Measurements from ENCODE around the gene SCRT2. TPM values are rescaled to one million over a fixed set of nuclear protein-coding genes. Genes with fewer than 3 reads are reported as not detected.

The SCRT2 gene
- total and polyA plus RNA-seq, 2 of the 8 experiments (the other 6 are each of a cell fraction or from before 2014, with no cell fraction given), result 0.12 to 0.34 TPM

DNA sequence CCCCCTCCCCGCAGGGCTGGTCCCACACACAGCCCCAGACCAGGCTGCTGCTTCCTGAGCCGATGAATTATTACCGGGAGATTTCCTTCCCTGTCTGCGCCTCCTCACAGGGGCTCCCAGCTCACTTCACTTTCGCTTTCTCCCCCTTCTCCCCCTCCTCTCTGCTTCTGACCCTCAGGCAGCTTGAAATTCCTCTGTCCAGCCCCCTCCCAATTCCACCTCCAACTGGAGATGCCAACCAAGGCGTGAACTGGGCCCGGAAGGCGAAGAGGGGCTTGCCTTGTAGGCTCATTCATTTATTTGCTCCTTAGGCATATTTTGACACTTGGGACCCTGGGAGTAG is 63.8 kb downstream of the SCRT2 start (continued):
- TF ChIP-seq, protein P1, sequence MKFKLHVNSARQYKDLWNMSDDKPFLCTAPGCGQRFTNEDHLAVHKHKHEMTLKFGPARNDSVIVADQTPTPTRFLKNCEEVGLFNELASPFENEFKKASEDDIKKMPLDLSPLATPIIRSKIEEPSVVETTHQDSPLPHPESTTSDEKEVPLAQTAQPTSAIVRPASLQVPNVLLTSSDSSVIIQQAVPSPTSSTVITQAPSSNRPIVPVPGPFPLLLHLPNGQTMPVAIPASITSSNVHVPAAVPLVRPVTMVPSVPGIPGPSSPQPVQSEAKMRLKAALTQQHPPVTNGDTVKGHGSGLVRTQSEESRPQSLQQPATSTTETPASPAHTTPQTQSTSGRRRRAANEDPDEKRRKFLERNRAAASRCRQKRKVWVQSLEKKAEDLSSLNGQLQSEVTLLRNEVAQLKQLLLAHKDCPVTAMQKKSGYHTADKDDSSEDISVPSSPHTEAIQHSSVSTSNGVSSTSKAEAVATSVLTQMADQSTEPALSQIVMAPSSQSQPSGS (IDR thresholded peaks at IDR 0.05; ENCODE audit: low read length), result no peak
- TF ChIP-seq SUZ12 (IDR thresholded peaks at IDR 0.05; ENCODE audit: low read length) (no peak), GABPA (IDR thresholded peaks at IDR 0.05; ENCODE audit: borderline replicate concordance, insufficient read depth, low read length) (no peak), TBP (IDR thresholded peaks at IDR 0.05; ENCODE audit: low read depth, low read length) (no peak), SIX5 (IDR thresholded peaks at IDR 0.05; ENCODE audit: low read depth, low read length) (no peak), CHD1 (IDR thresholded peaks at IDR 0.05; ENCODE audit: low read depth, low read length) (no peak), MAFK (IDR thresholded peaks at IDR 0.05; ENCODE audit: low read depth, low read length) (no peak)

Other genes with a start within 250 kb of the SCRT2 start
- gene TBC1D20, start 213.3 kb downstream of the SCRT2 start, total RNA-seq (2021; fragmentation: NEBNext Ultra II Directional; extraction: Animal tissue kit (Norgen Biotek cat#: 25700)), result 16.2 and 17.1 TPM in 2 replicates
- 14.5 and 17.4 TPM in 2 replicates for gene TBC1D20, start 213.3 kb downstream of the SCRT2 start, polyA plus RNA-seq (2011; rRNA removed)
- gene CSNK2A1, start 132.0 kb downstream of the SCRT2 start, total RNA-seq (2021; fragmentation: NEBNext Ultra II Directional; extraction: Animal tissue kit (Norgen Biotek cat#: 25700)), result 247 and 260 TPM in 2 replicates
- gene CSNK2A1, start 132.0 kb downstream of the SCRT2 start, polyA plus RNA-seq (2011; rRNA removed), result 107 and 117 TPM in 2 replicates
- 6.9 and 7.3 TPM in 2 replicates for gene TCF15, start 65.5 kb downstream of the SCRT2 start, total RNA-seq (2021; fragmentation: NEBNext Ultra II Directional; extraction: Animal tissue kit (Norgen Biotek cat#: 25700))
- 3.7 and 4.4 TPM in 2 replicates for gene TCF15, start 65.5 kb downstream of the SCRT2 start, polyA plus RNA-seq (2011; rRNA removed)
- 15.8 and 16.7 TPM in 2 replicates for gene SRXN1, start 22.6 kb downstream of the SCRT2 start, total RNA-seq (2021; fragmentation: NEBNext Ultra II Directional; extraction: Animal tissue kit (Norgen Biotek cat#: 25700))
- gene SRXN1, start 22.6 kb downstream of the SCRT2 start, polyA plus RNA-seq (2011; rRNA removed), result 12.2 and 12.7 TPM in 2 replicates
- gene SLC52A3, start 92.7 kb upstream of the SCRT2 start, total RNA-seq (2021; fragmentation: NEBNext Ultra II Directional; extraction: Animal tissue kit (Norgen Biotek cat#: 25700)), result 3.9 and 4.2 TPM in 2 replicates
- gene SLC52A3, start 92.7 kb upstream of the SCRT2 start, polyA plus RNA-seq (2011; rRNA removed), result 2.3 and 4.2 TPM in 2 replicates
- gene FAM110A, start 157.9 kb upstream of the SCRT2 start, total RNA-seq (2021; fragmentation: NEBNext Ultra II Directional; extraction: Animal tissue kit (Norgen Biotek cat#: 25700)), result 10.9 and 13.1 TPM in 2 replicates
- 10.1 and 18.5 TPM in 2 replicates for gene FAM110A, start 157.9 kb upstream of the SCRT2 start, polyA plus RNA-seq (2011; rRNA removed)
- 0.06 and 0.07 TPM in 2 replicates for gene ANGPT4, start 240.5 kb upstream of the SCRT2 start, total RNA-seq (2021; fragmentation: NEBNext Ultra II Directional; extraction: Animal tissue kit (Norgen Biotek cat#: 25700))
- gene ANGPT4, start 240.5 kb upstream of the SCRT2 start, polyA plus RNA-seq (2011; rRNA removed), result 0.25 and 0.33 TPM in 2 replicates